HepG2 (cell line): Measurements from ENCODE around the gene INTS2. TPM values are rescaled to one million over a fixed set of nuclear protein-coding genes. Genes with fewer than 3 reads are reported as not detected.

Experiments used
- ATAC-seq: fragments of 200-7000 bp; cut with Tn5 transposase; 3 replicates; pipeline ENCODE4 v1.9.1; 2020; ENCODE audit warnings: mild to moderate bottlenecking, moderate library complexity
- BruUV-seq: library from RNA; stranded (reverse); fragments of 400-500 nt; replicated peaks from 2 replicates; lab custom pipeline; 2021; lab: Mats Ljungman, UMichigan
- CTCF ChIA-PET: fragments of 300-600 bp; formaldehyde crosslinking; extraction: SDS; loops from one replicate; lab custom pipeline; 2021; ENCODE audit warnings: low total read pairs, inconsistent platforms, low intra/inter-chr PET ratio; lab: Yijun Ruan, JAX
- POLR2A ChIA-PET: fragments of 350-600 bp; sonication (Branson Sonifier 250); formaldehyde crosslinking; loops from one replicate; lab custom pipeline; 2020; ENCODE audit warnings: antibody characterized with exemption, inconsistent platforms; lab: Yijun Ruan, JAX
- DNase-seq: peaks from one replicate; pipeline ENCODE4 v3.0.0-alpha.2; 2015; ENCODE audit warnings: low spot score
- FAIRE-seq: peaks from 3 replicates; lab custom pipeline; 2011; peaks lifted over from hg19 to GRCh38; lab: Jason Lieb, UNC
- H2AFZ ChIP-seq: one replicate; pipeline ENCODE4 v1.6.1; 2011; ENCODE audit warnings: low read length, inconsistent platforms
- H3K27ac ChIP-seq: fragments of 300-600 bp; 3 replicates; pipeline ENCODE4 v1.8.0; 2011; ENCODE audit warnings: mixed run types, mild to moderate bottlenecking, mixed read lengths, low read length, inconsistent platforms; ENCODE audit not compliant: insufficient read depth; ENCODE audit errors: extremely low read length
- H3K27me3 ChIP-seq, 2 experiments: fragments of 200-600 bp in 1 of 2; 2 replicates in 1 of 2; 3 replicates in 1 of 2; pipeline versions ENCODE4 v1.6.0 to v1.8.0; 2011; ENCODE audit warnings: low read length in 2 of 2, mild to moderate bottlenecking in 2 of 2, moderate library complexity in 2 of 2, inconsistent platforms in 1 of 2; ENCODE audit not compliant: insufficient read depth in 2 of 2, control insufficient read depth in 1 of 2
- H3K36me3 ChIP-seq, 2 experiments: fragments of 200-600 bp in 1 of 2; replicated peaks in 1 of 2; 2 replicates in 1 of 2; 3 replicates in 1 of 2; pipeline versions ENCODE4 v1.5.1 to v1.8.0; 2011; ENCODE audit warnings: low read length in 2 of 2, inconsistent platforms in 1 of 2; ENCODE audit not compliant: insufficient read depth in 2 of 2, control insufficient read depth in 1 of 2
- H3K4me1 ChIP-seq: 2 replicates; pipeline ENCODE4 v1.5.1; 2012; ENCODE audit warnings: low read length, inconsistent platforms; ENCODE audit not compliant: insufficient read depth
- H3K4me2 ChIP-seq: 2 replicates; pipeline ENCODE4 v1.6.0; 2011; ENCODE audit warnings: low read depth, low read length, inconsistent platforms
- H3K4me3 ChIP-seq, 3 experiments: fragments of 200-600 bp in 1 of 3; sonication (generic), shearing (Covaris generic) in 1 of 3; replicated peaks in 1 of 3; 2 replicates each; pipeline ENCODE4 v1.5.1; 2011 to 2016; ENCODE audit warnings: low read length in 3 of 3, inconsistent platforms in 2 of 3, low read depth in 2 of 3, mild to moderate bottlenecking in 2 of 3, control low read depth in 1 of 3, mixed read lengths in 1 of 3; ENCODE audit not compliant: insufficient read depth in 1 of 3
- H3K79me2 ChIP-seq: one replicate; pipeline ENCODE4 v1.6.1; 2011; ENCODE audit warnings: low read length, inconsistent platforms; ENCODE audit not compliant: insufficient read depth
- H3K9ac ChIP-seq: 2 replicates; pipeline ENCODE4 v1.6.0; 2011; ENCODE audit warnings: mild to moderate bottlenecking, low read depth, low read length, inconsistent platforms; ENCODE audit not compliant: insufficient read depth
- H3K9me3 ChIP-seq: 2 replicates; pipeline ENCODE4 v1.5.1; 2012; ENCODE audit warnings: mild to moderate bottlenecking, low read length
- H4K20me1 ChIP-seq: 2 replicates; pipeline ENCODE4 v1.6.0; 2011; ENCODE audit warnings: inconsistent platforms, mild to moderate bottlenecking, low read length, moderate library complexity; ENCODE audit not compliant: insufficient read depth
- BRD4 ChIP-seq: sonication (generic); formaldehyde crosslinking; IDR thresholded peaks from 2 replicates; pipeline ENCODE4 v1.4.0; 2020; ENCODE audit warnings: missing genetic modification reagents
- CERS6 ChIP-seq: sonication (generic); formaldehyde crosslinking; IDR thresholded peaks from 2 replicates; pipeline ENCODE4 v1.5.0; 2020; ENCODE audit warnings: missing genetic modification reagents
- GATAD1 ChIP-seq: IDR thresholded peaks from 2 replicates; pipeline ENCODE4 v1.6.1; 2016; ENCODE audit warnings: missing genetic modification reagents, missing compliant biosample characterization
- HNRNPLL ChIP-seq: fragments of 200-400 bp; formaldehyde crosslinking; IDR thresholded peaks from 2 replicates; pipeline ENCODE4 v1.6.1; 2017; ENCODE audit warnings: mild to moderate bottlenecking, low read depth, low read length; ENCODE audit not compliant: poor library complexity, severe bottlenecking
- LRRFIP1 ChIP-seq: sonication (generic); formaldehyde crosslinking; conservative IDR thresholded peaks from 2 replicates; pipeline ENCODE4 v1.4.0; 2020; ENCODE audit warnings: missing genetic modification reagents
- NFE2L2 ChIP-seq: fragments of 150-350 bp; IDR thresholded peaks from 2 replicates; pipeline ENCODE4 v1.6.1; 2014; ENCODE audit warnings: low read length
- NKX3-1 ChIP-seq: sonication (generic); formaldehyde crosslinking; IDR thresholded peaks from 2 replicates; pipeline ENCODE4 v1.5.0; 2020; ENCODE audit warnings: missing genetic modification reagents
- ZBED4 ChIP-seq: sonication (generic); formaldehyde crosslinking; IDR thresholded peaks from 2 replicates; pipeline ENCODE4 v1.4.0; 2020; ENCODE audit warnings: missing genetic modification reagents, borderline replicate concordance
- ZBTB33 ChIP-seq: sonication (generic); formaldehyde crosslinking; IDR thresholded peaks from 2 replicates; pipeline ENCODE4 v1.4.0; 2020; ENCODE audit warnings: missing genetic modification reagents
- ZNF512B ChIP-seq: sonication (generic); formaldehyde crosslinking; IDR thresholded peaks from 2 replicates; pipeline ENCODE4 v1.5.1; 2020; ENCODE audit warnings: missing genetic modification reagents, mild to moderate bottlenecking, borderline replicate concordance
- ZNF572 ChIP-seq: sonication (generic); formaldehyde crosslinking; IDR thresholded peaks from 2 replicates; pipeline ENCODE4 v1.5.1; 2020; ENCODE audit warnings: mild to moderate bottlenecking, missing genetic modification reagents
- ZNF619 ChIP-seq: sonication (generic); formaldehyde crosslinking; IDR thresholded peaks from 2 replicates; pipeline ENCODE4 v1.4.0; 2020; ENCODE audit warnings: mild to moderate bottlenecking, missing genetic modification reagents
- ZNF672 ChIP-seq: sonication (generic); formaldehyde crosslinking; IDR thresholded peaks from 2 replicates; pipeline ENCODE4 v1.8.1; 2022; ENCODE audit warnings: missing genetic modification reagents
- WGBS: methylation state at CpG from one replicate; pipeline ENCODE4 v1.1.6; 2017; ENCODE audit warnings: low lambda C conversion rate; 5-methylcytosine and 5-hydroxymethylcytosine counted together
- in situ Hi-C: cut with HindIII; loops from 2 replicates; pipeline ENCODE4 v1.10.0; 2017; ENCODE audit warnings: low pct_unique_long_range_greater_than_20kb; ENCODE audit not compliant: extremely low pct_ligation_motif_present
- intact Hi-C: fragments of 100-400 bp; cut with micrococcal nuclease; formaldehyde crosslinking; loops from one replicate; pipeline ENCODE4 v1.10.0; 2022; ENCODE audit not compliant: unreplicated experiment
- polyA plus RNA-seq, 8 experiments: library from polyadenylated mRNA; depleted of rRNA in 3 of 8; stranded (reverse) in 7 of 8; unstranded in 1 of 8; fragments of >200 nt; fragmentation: Illumina TruSeq in 4 of 8; extraction: Trizol in 4 of 8; gene quantifications; 2 replicates each; pipeline versions ENCODE4 v1.2.1 to v1.2.3, GENCODE V29; 2011 to 2016; ENCODE audit warnings: low read depth in 4 of 8, missing spikeins in 1 of 8, mixed read lengths in 1 of 8; ENCODE audit not compliant: insufficient read depth in 1 of 8
- total RNA-seq, 5 experiments: library from RNA; depleted of rRNA; stranded (reverse); fragments of >200 nt; fragmentation: Illumina TruSeq; extraction: Trizol; gene quantifications; 2 replicates each; pipeline ENCODE4 v1.2.3, GENCODE V29; 2016; ENCODE audit warnings: low read depth in 1 of 5

The INTS2 gene
- total and polyA plus RNA-seq, 2 of the 13 experiments (the other 11 are each of a cell fraction or from before 2014, with no cell fraction given): 20.5 to 30.2 TPM

- no peaks in the 10 kb centered on the region for H4K20me1 ChIP-seq
- ChIA-PET POLR2A (no interaction called here), CTCF (no interaction called here)
- ATAC-seq (no peak), FAIRE-seq (no peak), DNase-seq (no peak)
- in situ Hi-C loops: no loop called here
- no peak overlapping the region for H3K4me2 ChIP-seq
- H3K9ac ChIP-seq: no peak overlapping the region
- no peak overlapping the region for H3K4me3 ChIP-seq
- no peak overlapping the region for H2AFZ ChIP-seq
- 92% methylated on average over 2 of the region's 2 CpGs for WGBS
- H3K36me3 ChIP-seq: peaks cover 25 to 76% of the 10 kb centered on the region in 2 experiments
- BruUV-seq: no TSS peak
- no peaks in the 10 kb centered on the region for H3K79me2 ChIP-seq
- no peaks in the 10 kb centered on the region for H3K4me1 ChIP-seq
- H3K27me3 ChIP-seq: no peaks in the 10 kb centered on the region
- H3K9me3 ChIP-seq: no peaks in the 10 kb centered on the region
- H3K27ac ChIP-seq: no peak overlapping the region
- intact Hi-C loops: no loop called here
- no peak for TF ChIP-seq CERS6 (CRISPR knock-in tag)
- TF ChIP-seq HNRNPLL: no peak
- TF ChIP-seq BRD4 (CRISPR knock-in tag): no peak
- TF ChIP-seq ZNF672 (CRISPR knock-in tag): no peak
- TF ChIP-seq GATAD1 (CRISPR knock-in tag): no peak
- no peak for TF ChIP-seq LRRFIP1 (CRISPR knock-in tag)
- TF ChIP-seq ZBED4: no peak
- no peak for TF ChIP-seq ZNF572 (CRISPR knock-in tag)
- no peak for TF ChIP-seq ZNF512B (CRISPR knock-in tag)
- TF ChIP-seq NFE2L2: no peak
- TF ChIP-seq ZNF619: no peak
- no peak for TF ChIP-seq ZBTB33 (CRISPR knock-in tag)
- TF ChIP-seq NKX3-1 (CRISPR knock-in tag): no peak
These were observed 39.9 kb upstream of the INTS2 start for GRCh38 chr17:61967729-61968128.
